Panc1 (cell line): ENCODE measurements around the gene AHSG. TPM values are rescaled to one million over a fixed set of nuclear protein-coding genes. Genes with fewer than 3 reads are reported as not detected.

Source experiments
- ATAC-seq: fragments of 200-7000 bp; cut with Tn5 transposase; 2 replicates; pipeline ENCODE4 v1.9.1; 2020; ENCODE audit warnings: mild to moderate bottlenecking, moderate library complexity
- BruUV-seq: library from RNA; stranded (reverse); fragments of 400-500 nt; replicated peaks from 2 replicates; lab custom pipeline; 2021; lab: Mats Ljungman, UMichigan
- CTCF ChIA-PET: fragments of 300-600 bp; sonication (Branson Sonifier 250); formaldehyde crosslinking; loops from one replicate; lab custom pipeline; 2022; ENCODE audit warnings: antibody characterized with exemption; lab: Charles Lee
- POLR2A ChIA-PET: fragments of 300-600 bp; sonication (Branson Sonifier 250); formaldehyde crosslinking; loops from one replicate; lab custom pipeline; 2022; ENCODE audit warnings: antibody characterized with exemption; lab: Charles Lee
- DNase-seq: peaks from one replicate; pipeline ENCODE4 v3.0.0-alpha.2; 2010; ENCODE audit warnings: low read depth, low spot score
- H3K27ac ChIP-seq: 2 replicates; pipeline ENCODE4 v1.5.1; 2011; ENCODE audit warnings: mild to moderate bottlenecking, low read length, inconsistent platforms
- H3K27me3 ChIP-seq: fragments of 200-500 bp; sonication (Bioruptor generic); 2 replicates; pipeline ENCODE4 v1.6.0; 2014; ENCODE audit warnings: low read length, inconsistent platforms; ENCODE audit not compliant: control insufficient read depth, insufficient read depth
- H3K36me3 ChIP-seq: fragments of 200-500 bp; sonication (Bioruptor generic); 2 replicates; pipeline ENCODE4 v1.5.1; 2014; ENCODE audit warnings: inconsistent platforms, mild to moderate bottlenecking, low read length, moderate library complexity; ENCODE audit not compliant: control insufficient read depth, insufficient read depth
- H3K4me1 ChIP-seq: 2 replicates; pipeline ENCODE4 v1.5.1; 2011; ENCODE audit warnings: inconsistent platforms, mild to moderate bottlenecking, low read length, moderate library complexity; ENCODE audit not compliant: control insufficient read depth, insufficient read depth
- H3K4me3 ChIP-seq, 2 experiments: 2 replicates each; pipeline ENCODE4 v1.5.1; 2011 to 2012; ENCODE audit warnings: low read depth in 2 of 2, low read length in 2 of 2, mild to moderate bottlenecking in 2 of 2, inconsistent platforms in 1 of 2, moderate library complexity in 1 of 2
- H3K9me3 ChIP-seq: fragments of 200-500 bp; sonication (Bioruptor generic); 2 replicates; pipeline ENCODE4 v1.5.1; 2014; ENCODE audit warnings: low read depth, mild to moderate bottlenecking, inconsistent platforms, low read length, moderate library complexity; ENCODE audit not compliant: control insufficient read depth, insufficient read depth
- CTCF ChIP-seq: fragments of 450-650 bp; IDR thresholded peaks from 2 replicates; pipeline ENCODE4 v1.5.1; 2017; ENCODE audit warnings: mild to moderate bottlenecking
- POLR2AphosphoS5 ChIP-seq: IDR thresholded peaks from 2 replicates; pipeline ENCODE4 v1.6.1; 2012; ENCODE audit warnings: mild to moderate bottlenecking, low read depth, low read length, moderate library complexity
- SIN3A ChIP-seq: IDR thresholded peaks from 2 replicates; pipeline ENCODE4 v1.6.1; 2012; ENCODE audit warnings: low read depth, mild to moderate bottlenecking, low read length, moderate library complexity, borderline replicate concordance; ENCODE audit not compliant: insufficient read depth
- TCF7L2 ChIP-seq: IDR thresholded peaks from 2 replicates; pipeline ENCODE4 v1.6.1; 2011; ENCODE audit warnings: mild to moderate bottlenecking, low read depth, low read length, inconsistent platforms
- in situ Hi-C: cut with HindIII; loops from 2 replicates; pipeline ENCODE4 v1.10.0; 2016; ENCODE audit warnings: low sequenced_read_pairs, low pct_unique_long_range_greater_than_20kb
- intact Hi-C: fragments of 100-400 bp; cut with micrococcal nuclease; formaldehyde crosslinking; loops from one replicate; pipeline ENCODE4 v1.10.0; 2022; ENCODE audit not compliant: unreplicated experiment
- total RNA-seq: library from RNA; stranded (reverse); gene quantifications from one replicate; pipeline ENCODE4 v1.2.1, GENCODE V29; 2021; ENCODE audit not compliant: unreplicated experiment
- TF ChIP-seq, protein P1 (sequence below), 2 experiments: IDR thresholded peaks; 2 replicates each; pipeline ENCODE4 v1.6.1; 2011 to 2012; ENCODE audit warnings: low read depth in 2 of 2, control low read depth in 1 of 2, low read length in 1 of 2, mild to moderate bottlenecking in 1 of 2, moderate library complexity in 1 of 2; ENCODE audit not compliant: insufficient read depth in 1 of 2

The AHSG gene
- total RNA-seq, 1 experiment from 2014 or later = 0.85 TPM

GRCh38 chr3:186628756-186629155 is 15.9 kb downstream of the AHSG start:
- TF ChIP-seq, protein P1, sequence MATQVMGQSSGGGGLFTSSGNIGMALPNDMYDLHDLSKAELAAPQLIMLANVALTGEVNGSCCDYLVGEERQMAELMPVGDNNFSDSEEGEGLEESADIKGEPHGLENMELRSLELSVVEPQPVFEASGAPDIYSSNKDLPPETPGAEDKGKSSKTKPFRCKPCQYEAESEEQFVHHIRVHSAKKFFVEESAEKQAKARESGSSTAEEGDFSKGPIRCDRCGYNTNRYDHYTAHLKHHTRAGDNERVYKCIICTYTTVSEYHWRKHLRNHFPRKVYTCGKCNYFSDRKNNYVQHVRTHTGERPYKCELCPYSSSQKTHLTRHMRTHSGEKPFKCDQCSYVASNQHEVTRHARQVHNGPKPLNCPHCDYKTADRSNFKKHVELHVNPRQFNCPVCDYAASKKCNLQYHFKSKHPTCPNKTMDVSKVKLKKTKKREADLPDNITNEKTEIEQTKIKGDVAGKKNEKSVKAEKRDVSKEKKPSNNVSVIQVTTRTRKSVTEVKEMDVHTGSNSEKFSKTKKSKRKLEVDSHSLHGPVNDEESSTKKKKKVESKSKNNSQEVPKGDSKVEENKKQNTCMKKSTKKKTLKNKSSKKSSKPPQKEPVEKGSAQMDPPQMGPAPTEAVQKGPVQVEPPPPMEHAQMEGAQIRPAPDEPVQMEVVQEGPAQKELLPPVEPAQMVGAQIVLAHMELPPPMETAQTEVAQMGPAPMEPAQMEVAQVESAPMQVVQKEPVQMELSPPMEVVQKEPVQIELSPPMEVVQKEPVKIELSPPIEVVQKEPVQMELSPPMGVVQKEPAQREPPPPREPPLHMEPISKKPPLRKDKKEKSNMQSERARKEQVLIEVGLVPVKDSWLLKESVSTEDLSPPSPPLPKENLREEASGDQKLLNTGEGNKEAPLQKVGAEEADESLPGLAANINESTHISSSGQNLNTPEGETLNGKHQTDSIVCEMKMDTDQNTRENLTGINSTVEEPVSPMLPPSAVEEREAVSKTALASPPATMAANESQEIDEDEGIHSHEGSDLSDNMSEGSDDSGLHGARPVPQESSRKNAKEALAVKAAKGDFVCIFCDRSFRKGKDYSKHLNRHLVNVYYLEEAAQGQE (IDR thresholded peaks at IDR 0.05; ENCODE audit: insufficient read depth in 1 of 2, low read depth in 2 of 2, low read length in 1 of 2) = no peak
- H3K9me3 ChIP-seq = no peaks in the 10 kb centered on the region
- ChIA-PET CTCF (no interaction called here), POLR2A (no interaction called here)
- no peak overlapping the region for H3K4me3 ChIP-seq
- no TSS peak for BruUV-seq
- no peak for DNase-seq
- ATAC-seq = no peak
- in situ Hi-C loops (no loop called here), intact Hi-C loops (no loop called here)
- H3K27ac ChIP-seq = no peak overlapping the region
- H3K27me3 ChIP-seq = peaks cover 9% of the 10 kb centered on the region; the same call in 1 of the 2 replicates
- no peaks in the 10 kb centered on the region for H3K4me1 ChIP-seq
- no peaks in the 10 kb centered on the region for H3K36me3 ChIP-seq

DNA sequence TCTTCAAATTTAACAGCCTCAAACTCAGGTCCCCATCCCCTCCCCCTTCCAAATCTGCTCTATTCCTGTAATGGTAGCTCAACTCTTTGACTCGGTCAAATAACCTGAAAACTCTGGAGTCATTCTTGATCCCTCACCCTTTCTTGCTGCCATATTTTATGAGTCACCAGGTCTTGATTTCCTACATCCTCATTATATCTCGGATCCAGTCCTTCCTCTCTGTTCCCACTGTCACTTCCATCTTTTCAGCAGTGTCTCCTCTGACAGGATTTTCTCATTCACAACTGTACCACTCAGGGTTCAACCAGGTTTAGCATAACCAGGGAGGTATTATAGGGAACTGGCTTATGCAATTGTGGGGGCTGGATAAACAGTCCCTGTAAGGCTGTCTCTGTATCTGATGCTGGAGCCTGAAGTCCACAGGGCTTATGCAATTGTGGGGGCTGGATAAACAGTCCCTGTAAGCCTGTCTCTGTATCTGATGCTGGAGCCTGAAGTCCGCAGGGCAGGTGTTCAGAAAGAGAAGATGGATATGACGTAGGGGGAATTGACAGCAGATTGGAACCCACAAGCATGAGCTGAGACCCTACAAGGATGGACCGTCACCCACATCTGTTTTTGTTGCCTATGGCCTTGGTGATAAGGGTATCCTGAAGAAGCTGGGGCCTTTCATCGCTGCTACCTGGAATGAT is 18.2 kb downstream of the AHSG start:
- H3K4me1 ChIP-seq = no peaks in the 10 kb centered on the region
- POLR2A ChIA-PET = no interaction called here
- DNase-seq (no peak), ATAC-seq (no peak)
- H3K9me3 ChIP-seq = no peaks in the 10 kb centered on the region
- no TSS peak for BruUV-seq
- intact Hi-C loops = no loop called here
- H3K27me3 ChIP-seq = peaks cover 6% of the 10 kb centered on the region; the same call in 1 of the 2 replicates
- CTCF ChIA-PET = interaction anchor here (1.1 kb wide), 1 partner anchor 14 kb away, joined by 3 read pairs; no protein-coding TSS in a partner anchor
- in situ Hi-C loops = no loop called here
- no peak overlapping the region for H3K4me3 ChIP-seq
- H3K36me3 ChIP-seq = no peaks in the 10 kb centered on the region
- H3K27ac ChIP-seq = no peak overlapping the region
- TF ChIP-seq, protein P1 (IDR thresholded peaks at IDR 0.05; ENCODE audit: insufficient read depth in 1 of 2, low read depth in 2 of 2, low read length in 1 of 2) = no peak
- TF ChIP-seq SIN3A = no peak
- no peak for TF ChIP-seq POLR2AphosphoS5
- no peak for TF ChIP-seq CTCF
- no peak for TF ChIP-seq TCF7L2
